GM11168 (cell line): Measurements from ENCODE around the gene FOXL3.
"Not testable (repeated sequence)": the region's sequence is repeated elsewhere in the genome, so short reads cannot be mapped to it uniquely, and the experiment has no call there.

Experiments
- in situ Hi-C: fragments of 300-500 bp; cut with MboI; formaldehyde crosslinking; loops from one replicate; pipeline ENCODE4 v1.12.0; 2022; ENCODE audit warnings: low sequenced_read_pairs; ENCODE audit not compliant: unreplicated experiment

FOXL3 gene

DNA sequence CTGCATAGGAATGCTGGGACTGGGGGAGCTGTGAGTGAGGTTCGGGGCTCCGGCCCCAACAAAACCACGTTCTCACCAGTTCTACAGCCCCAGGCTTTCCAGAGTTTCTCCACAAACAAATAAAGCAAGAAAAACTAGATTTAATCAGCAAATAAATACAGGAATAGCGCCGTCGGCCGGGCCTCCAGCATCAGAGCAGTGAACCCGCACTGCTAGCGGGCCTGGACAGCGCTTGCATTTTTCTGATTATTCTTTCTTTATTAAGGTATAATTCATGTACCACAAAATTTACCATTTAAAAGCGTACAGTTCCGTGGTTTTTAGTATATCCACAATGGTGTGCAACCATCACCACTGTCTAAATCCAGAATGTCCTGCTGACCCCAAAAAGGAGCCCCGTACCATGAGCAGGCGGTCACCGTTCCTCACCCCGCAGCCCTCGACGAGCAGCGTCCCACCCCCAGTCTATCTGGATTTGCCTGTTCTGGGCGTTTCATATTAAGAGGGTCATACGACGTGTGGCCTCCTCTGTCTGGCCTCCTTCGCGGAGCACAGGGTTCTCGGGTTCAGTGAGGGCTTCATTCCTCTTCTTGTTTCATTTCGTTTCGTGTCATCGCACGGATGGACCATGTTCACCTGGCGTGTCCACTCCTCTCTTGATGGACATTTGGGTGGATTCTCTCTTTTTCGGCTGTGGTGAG is 35.5 kb upstream of the FOXL3 start:
- in situ Hi-C loops = no loop called here

GRCh38 chr7:255038-255435 is 34.9 kb upstream of the FOXL3 start:
- in situ Hi-C loops = no loop called here

- in situ Hi-C loops = no loop called here
These were observed 34.1 kb upstream of the FOXL3 start for GRCh38 chr7:255721-256361.

GRCh38 chr7:256461-256940 is 33.5 kb upstream of the FOXL3 start:
- in situ Hi-C loops = no loop called here

DNA sequence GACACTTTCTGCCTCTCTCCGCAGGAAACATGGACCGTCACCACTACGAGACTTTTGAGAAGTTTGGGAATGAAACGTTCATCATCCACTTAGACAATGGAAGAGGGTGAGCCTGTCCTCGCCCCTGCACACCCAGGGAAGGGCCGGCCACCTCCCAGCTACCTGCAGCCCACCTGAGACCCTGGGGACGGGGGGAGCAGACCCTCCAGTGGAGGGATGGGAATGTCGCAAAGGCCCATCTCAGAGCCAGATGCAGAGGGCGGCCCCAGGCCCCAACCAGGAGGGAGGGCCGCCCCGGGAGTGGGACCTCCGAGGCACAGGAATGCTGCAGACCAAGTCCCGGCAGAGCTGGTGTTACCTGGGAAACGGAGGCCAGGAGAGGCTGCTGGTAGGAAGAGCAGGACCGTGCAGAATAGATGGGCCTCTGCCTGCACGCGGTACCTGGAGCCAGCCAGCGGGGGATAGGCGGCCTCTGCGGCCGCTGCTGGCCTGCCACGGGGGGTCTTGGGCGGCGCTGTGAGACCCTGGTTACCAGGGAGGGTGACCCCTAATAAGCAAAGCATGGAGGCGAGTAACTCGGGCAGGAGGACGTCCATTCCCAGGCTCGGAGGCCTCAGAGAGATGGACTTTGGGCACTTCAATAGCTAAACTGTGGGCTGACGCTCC is 32.9 kb upstream of the FOXL3 start:
- in situ Hi-C loops = no loop called here

DNA sequence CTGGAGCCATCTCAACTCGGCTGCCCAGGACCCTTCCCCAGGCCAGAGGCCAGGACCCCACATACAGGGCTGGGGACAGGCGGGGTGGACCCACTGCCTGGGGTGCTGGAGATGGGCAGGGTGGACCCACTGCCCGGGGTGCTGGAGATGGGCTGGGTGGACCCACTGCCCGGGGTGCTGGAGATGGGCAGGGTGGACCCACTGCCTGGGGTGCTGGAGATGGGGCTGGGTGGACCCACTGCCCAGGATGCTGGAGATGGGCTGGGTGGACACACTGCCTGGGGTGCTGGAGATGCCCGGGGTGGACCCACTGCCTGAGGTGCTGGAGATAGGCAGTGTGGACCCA is 32.4 kb upstream of the FOXL3 start:
- in situ Hi-C loops = no loop called here

DNA sequence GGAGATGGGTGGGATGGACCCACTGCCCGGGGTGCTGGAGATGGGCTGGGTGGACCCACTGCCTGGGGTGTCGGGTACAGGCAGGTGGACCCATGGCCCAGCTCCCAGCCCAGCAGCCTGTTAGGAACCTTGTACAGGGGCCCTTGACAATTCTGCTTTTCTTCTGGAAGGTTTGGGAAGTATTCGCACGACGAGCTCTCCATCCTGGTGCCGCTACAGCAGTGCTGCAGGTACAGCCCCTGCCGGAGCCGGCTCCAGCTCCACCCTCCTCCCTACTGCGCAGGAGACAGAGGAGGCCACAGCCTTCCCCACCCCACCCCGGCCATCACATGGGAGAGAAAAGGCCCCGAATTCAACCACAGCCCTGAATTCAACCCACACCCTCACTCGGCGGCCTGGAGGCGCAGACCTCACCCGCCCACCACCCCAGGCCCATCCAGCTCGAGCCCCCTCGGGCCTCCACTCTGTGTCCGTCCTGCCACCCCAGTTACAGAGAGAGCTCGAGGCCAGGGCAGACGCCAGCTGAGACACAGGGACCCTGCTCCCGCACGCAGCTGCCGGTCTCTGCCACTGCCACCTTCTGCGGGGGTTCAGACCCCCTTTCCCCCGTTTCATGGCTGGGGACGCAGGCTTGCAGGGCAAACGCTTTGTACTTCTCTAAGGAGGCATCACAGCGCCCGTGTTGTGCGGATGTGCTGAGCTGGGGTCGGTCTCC is 31.3 kb upstream of the FOXL3 start:
- in situ Hi-C loops = no loop called here

- in situ Hi-C loops = no loop called here
These were observed 30.8 kb upstream of the FOXL3 start for GRCh38 chr7:259191-259505.

- in situ Hi-C loops = no loop called here
These were observed 30.1 kb upstream of the FOXL3 start for GRCh38 chr7:259751-260405.

GRCh38 chr7:260441-261281 is 29.3 kb upstream of the FOXL3 start:
- in situ Hi-C loops = no loop called here

- in situ Hi-C loops = no loop called here
These were observed 28.4 kb upstream of the FOXL3 start for GRCh38 chr7:261341-262250.

DNA sequence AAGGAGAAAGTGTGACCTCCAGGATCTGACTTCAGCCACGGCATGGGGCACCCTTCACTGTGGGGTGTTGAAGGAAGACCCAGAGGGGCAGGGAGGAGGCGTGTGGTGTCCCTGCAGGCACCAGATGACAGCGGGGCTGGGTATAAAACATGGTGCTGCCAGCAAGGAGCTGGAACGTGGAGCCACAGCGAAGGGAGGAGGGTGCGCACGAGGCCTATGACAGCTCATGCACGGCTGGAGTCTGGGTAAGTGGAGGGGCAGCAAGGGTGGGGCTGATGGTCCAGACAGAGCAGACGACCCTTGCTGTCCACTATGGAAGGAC is 27.8 kb upstream of the FOXL3 start:
- in situ Hi-C loops = no loop called here

- in situ Hi-C loops = not testable (repeated sequence)
These were observed 27.2 kb upstream of the FOXL3 start for GRCh38 chr7:262631-263311.

GRCh38 chr7:263483-264351 is 26.3 kb upstream of the FOXL3 start:
- in situ Hi-C loops = not testable (repeated sequence)

GRCh38 chr7:264541-265191 is 25.3 kb upstream of the FOXL3 start:
- in situ Hi-C loops = no loop called here

- in situ Hi-C loops = no loop called here
These were observed 24.6 kb upstream of the FOXL3 start for GRCh38 chr7:265192-265997.
